Neural crest cell (in vitro differentiated cells): ENCODE data around the gene NPHP3. TPM values are rescaled to one million over a fixed set of nuclear protein-coding genes. Genes with fewer than 3 reads are reported as not detected.

Experiments used
- DNase-seq: peaks from one replicate; pipeline ENCODE4 v3.0.0; 2021; ENCODE audit warnings: low read depth, mixed read lengths, low spot score
- H3K27ac Mint-ChIP-seq: one replicate; pipeline ENCODE4 v1.8.0; 2021; ENCODE audit warnings: mild to moderate bottlenecking, mixed read lengths; ENCODE audit not compliant: unreplicated experiment
- H3K27me3 Mint-ChIP-seq: 2 replicates; pipeline ENCODE4 v1.8.0; 2021; ENCODE audit warnings: low read depth, mild to moderate bottlenecking, mixed read lengths
- H3K36me3 Mint-ChIP-seq: 2 replicates; pipeline ENCODE4 v1.8.0; 2021; ENCODE audit warnings: low read depth, mild to moderate bottlenecking, mixed read lengths
- H3K4me1 Mint-ChIP-seq: 2 replicates; pipeline ENCODE4 v1.8.0; 2021; ENCODE audit warnings: mixed read lengths
- H3K4me3 Mint-ChIP-seq: one replicate; pipeline ENCODE4 v1.8.0; 2021; ENCODE audit warnings: mild to moderate bottlenecking, mixed read lengths
- H3K9me3 Mint-ChIP-seq: 2 replicates; pipeline ENCODE4 v1.8.0; 2021; ENCODE audit warnings: mixed read lengths
- total RNA-seq: library from RNA; stranded (reverse); gene quantifications from 2 replicates; pipeline ENCODE4 v1.2.1, GENCODE V29; 2021
- TF ChIP-seq, protein P1 (sequence below): fragments of 200-600 bp; sonication (generic); conservative IDR thresholded peaks from 2 replicates; pipeline ENCODE4 v1.5.0; 2021; ENCODE audit warnings: antibody characterized with exemption, mild to moderate bottlenecking

Gene NPHP3
- total RNA-seq, 1 donor from 2014 or later = 18.9 TPM

DNA sequence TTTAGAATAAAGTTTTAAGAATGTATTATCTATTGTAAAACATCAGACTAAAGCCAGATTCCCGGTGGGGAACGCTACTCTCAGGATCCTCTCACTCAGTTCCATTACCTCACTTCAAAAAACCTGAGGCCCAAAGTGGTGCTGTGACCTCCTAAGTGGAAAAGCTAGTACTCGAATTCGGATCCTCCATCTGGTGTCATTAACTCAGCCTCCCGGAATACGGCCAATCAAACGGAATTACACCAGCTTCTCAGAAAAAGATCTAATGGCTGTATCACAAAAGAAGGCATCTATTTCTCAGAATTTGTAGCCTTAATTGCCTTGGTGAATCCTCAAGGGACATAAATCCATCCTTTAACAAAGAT, 63.2 kb downstream of the NPHP3 start:
- H3K36me3 Mint-ChIP-seq = no peaks in the 10 kb centered on the region
- TF ChIP-seq, protein P1, sequence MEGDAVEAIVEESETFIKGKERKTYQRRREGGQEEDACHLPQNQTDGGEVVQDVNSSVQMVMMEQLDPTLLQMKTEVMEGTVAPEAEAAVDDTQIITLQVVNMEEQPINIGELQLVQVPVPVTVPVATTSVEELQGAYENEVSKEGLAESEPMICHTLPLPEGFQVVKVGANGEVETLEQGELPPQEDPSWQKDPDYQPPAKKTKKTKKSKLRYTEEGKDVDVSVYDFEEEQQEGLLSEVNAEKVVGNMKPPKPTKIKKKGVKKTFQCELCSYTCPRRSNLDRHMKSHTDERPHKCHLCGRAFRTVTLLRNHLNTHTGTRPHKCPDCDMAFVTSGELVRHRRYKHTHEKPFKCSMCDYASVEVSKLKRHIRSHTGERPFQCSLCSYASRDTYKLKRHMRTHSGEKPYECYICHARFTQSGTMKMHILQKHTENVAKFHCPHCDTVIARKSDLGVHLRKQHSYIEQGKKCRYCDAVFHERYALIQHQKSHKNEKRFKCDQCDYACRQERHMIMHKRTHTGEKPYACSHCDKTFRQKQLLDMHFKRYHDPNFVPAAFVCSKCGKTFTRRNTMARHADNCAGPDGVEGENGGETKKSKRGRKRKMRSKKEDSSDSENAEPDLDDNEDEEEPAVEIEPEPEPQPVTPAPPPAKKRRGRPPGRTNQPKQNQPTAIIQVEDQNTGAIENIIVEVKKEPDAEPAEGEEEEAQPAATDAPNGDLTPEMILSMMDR = no peak
- H3K9me3 Mint-ChIP-seq = no peaks in the 10 kb centered on the region
- no peaks in the 10 kb centered on the region for H3K27me3 Mint-ChIP-seq
- no peak for DNase-seq
- peaks cover 33% of the 10 kb centered on the region for H3K4me1 Mint-ChIP-seq
- no peak overlapping the region for H3K27ac Mint-ChIP-seq
- peak overlapping the region; percentile 98 for H3K4me3 Mint-ChIP-seq

DNA sequence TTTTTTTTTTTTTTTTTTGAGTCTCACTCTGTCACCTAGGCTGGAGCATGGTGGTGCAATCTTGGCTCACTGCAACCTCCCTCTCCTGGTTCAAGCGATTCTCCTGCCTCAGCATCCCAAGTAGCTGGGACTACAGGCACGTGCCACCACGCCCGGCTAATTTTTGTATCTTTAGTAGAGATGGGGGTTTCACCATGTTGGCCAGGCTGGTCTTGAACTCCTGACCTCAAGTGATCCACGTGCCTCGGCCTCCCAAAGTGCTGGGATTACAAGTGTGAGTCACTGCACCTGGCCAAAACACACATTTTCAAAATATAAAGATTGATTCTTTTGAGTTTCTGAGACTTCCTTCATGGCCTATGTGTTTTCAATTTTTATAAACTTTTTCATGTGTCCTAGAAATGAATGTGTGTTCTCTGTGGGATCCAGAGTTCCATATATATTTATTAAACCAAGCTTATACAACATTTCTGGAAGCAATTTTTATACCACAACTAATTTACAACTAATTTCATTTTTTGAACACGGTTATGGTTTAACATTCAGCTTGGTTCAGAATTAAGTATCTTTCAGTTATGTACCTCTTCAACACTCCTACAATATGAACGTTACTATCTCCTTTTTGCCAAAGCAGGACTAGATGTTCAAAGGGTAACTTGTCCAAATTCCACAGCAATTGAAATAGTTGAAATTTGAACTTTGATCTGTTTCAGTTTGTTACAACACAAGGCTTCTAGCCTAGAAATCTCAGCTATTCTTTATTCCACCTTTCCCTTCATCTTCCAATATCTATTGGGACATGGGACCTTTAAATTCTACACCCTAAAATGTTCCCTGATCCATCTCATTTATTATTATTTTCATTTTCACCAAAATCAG, 64.1 kb downstream of the NPHP3 start:
- H3K4me1 Mint-ChIP-seq = peaks cover 28% of the 10 kb centered on the region
- H3K36me3 Mint-ChIP-seq = no peaks in the 10 kb centered on the region
- DNase-seq = no peak
- TF ChIP-seq, protein P1 = no peak
- peak overlapping the region; percentile 98 for H3K4me3 Mint-ChIP-seq
- H3K27me3 Mint-ChIP-seq = no peaks in the 10 kb centered on the region
- no peaks in the 10 kb centered on the region for H3K9me3 Mint-ChIP-seq
- H3K27ac Mint-ChIP-seq = no peak overlapping the region

DNA sequence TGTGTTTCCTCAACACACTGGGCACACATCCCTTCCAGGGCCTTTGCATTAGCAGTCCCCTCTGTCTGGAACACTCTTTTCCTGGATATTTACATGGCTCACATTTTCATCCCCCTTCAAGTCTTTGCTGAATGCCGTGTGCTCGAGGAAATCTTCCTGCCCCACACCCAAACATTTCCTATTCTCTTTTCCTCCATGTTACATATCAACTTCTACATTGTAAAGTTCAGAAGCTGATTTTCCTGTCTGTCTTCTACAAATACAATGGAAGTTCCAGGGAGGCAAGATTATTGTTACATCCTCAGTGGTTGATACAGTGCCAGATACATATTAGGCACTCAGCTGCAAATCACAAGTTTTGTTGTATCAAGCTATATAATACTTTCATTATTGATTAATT, 66.7 kb downstream of the NPHP3 start:
- no peaks in the 10 kb centered on the region for H3K9me3 Mint-ChIP-seq
- no peaks in the 10 kb centered on the region for H3K36me3 Mint-ChIP-seq
- H3K27ac Mint-ChIP-seq = no peak overlapping the region
- no peak for DNase-seq
- H3K4me3 Mint-ChIP-seq = no peak overlapping the region
- no peaks in the 10 kb centered on the region for H3K27me3 Mint-ChIP-seq
- peaks cover 14% of the 10 kb centered on the region for H3K4me1 Mint-ChIP-seq
- TF ChIP-seq, protein P1 = no peak

DNA sequence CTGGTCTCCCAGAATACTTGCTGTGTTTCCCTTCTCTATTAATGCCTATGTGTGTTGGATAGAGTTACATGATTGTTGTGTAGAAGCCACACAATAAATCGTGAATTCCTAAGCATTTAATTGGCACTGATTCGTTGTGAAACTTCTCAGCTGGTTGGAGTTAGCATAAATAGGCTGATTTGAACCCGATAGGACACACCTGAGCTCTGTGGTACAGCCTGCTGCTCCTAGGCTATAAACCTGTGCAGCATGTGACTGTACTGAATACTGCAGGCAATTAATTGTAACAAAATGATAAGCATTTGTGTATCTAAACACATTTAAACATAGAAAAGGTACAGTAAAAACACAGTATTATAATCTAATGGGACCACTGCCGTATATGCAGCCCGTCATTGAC, 67.5 kb downstream of the NPHP3 start:
- TF ChIP-seq, protein P1 = no peak
- no peaks in the 10 kb centered on the region for H3K9me3 Mint-ChIP-seq
- no peaks in the 10 kb centered on the region for H3K36me3 Mint-ChIP-seq
- H3K27ac Mint-ChIP-seq = no peak overlapping the region
- H3K27me3 Mint-ChIP-seq = no peaks in the 10 kb centered on the region
- DNase-seq = no peak
- H3K4me1 Mint-ChIP-seq = peaks cover 14% of the 10 kb centered on the region
- no peak overlapping the region for H3K4me3 Mint-ChIP-seq

DNA sequence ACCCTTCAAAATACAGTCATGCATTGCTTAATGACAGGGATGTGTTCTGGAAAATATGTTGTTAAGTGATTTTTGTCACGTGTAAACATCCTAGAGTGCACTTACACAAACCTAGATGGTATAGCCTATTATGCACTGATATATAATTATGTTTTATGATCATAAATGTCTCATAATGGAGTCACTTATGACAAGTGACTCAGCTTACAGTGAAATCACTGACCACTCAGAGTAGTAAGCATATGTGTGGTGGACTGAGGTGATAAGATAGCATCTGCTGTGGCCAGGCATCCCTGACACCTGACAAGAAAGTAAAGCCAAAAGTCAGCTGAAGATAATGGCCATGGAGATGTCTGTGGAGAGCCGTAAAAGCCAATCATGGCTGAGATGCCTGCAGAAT, 68.0 kb downstream of the NPHP3 start:
- H3K4me1 Mint-ChIP-seq = peaks cover 12% of the 10 kb centered on the region
- no peaks in the 10 kb centered on the region for H3K9me3 Mint-ChIP-seq
- no peak overlapping the region for H3K4me3 Mint-ChIP-seq
- H3K36me3 Mint-ChIP-seq = no peaks in the 10 kb centered on the region
- H3K27ac Mint-ChIP-seq = no peak overlapping the region
- TF ChIP-seq, protein P1 = no peak
- no peak for DNase-seq
- no peaks in the 10 kb centered on the region for H3K27me3 Mint-ChIP-seq
